KMS-11 (cell line): Measurements from ENCODE around the gene C2CD4A.

Source experiments
- H2AFZ ChIP-seq: fragments of 200-600 bp; sonication (generic); 2 replicates; pipeline ENCODE4 v1.6.1; 2016; ENCODE audit warnings: antibody characterized with exemption, mixed run types, low read depth
- H3K27ac ChIP-seq: fragments of 200-600 bp; sonication (generic); 2 replicates; pipeline ENCODE4 v1.6.1; 2016; ENCODE audit warnings: mild to moderate bottlenecking, mixed run types
- H3K27me3 ChIP-seq: fragments of 200-600 bp; sonication (generic); 2 replicates; pipeline ENCODE4 v1.6.1; 2017; ENCODE audit warnings: mild to moderate bottlenecking, low read depth, mixed run types, moderate library complexity; ENCODE audit not compliant: insufficient read depth
- H3K36me3 ChIP-seq: fragments of 200-600 bp; sonication (generic); 2 replicates; pipeline ENCODE4 v1.6.1; 2017; ENCODE audit warnings: mild to moderate bottlenecking, mixed run types; ENCODE audit not compliant: insufficient read depth
- H3K4me1 ChIP-seq: fragments of 200-600 bp; sonication (generic); 2 replicates; pipeline ENCODE4 v1.6.1; 2016; ENCODE audit warnings: mild to moderate bottlenecking, low read depth, mixed run types; ENCODE audit not compliant: poor library complexity, severe bottlenecking
- H3K4me2 ChIP-seq: fragments of 200-600 bp; sonication (generic); 2 replicates; pipeline ENCODE4 v1.7.0; 2016; ENCODE audit warnings: mild to moderate bottlenecking, mixed run types
- H3K4me3 ChIP-seq: fragments of 200-600 bp; sonication (generic); IDR thresholded peaks from 2 replicates; pipeline ENCODE4 v1.6.1; 2017; ENCODE audit warnings: low read depth, low read length, mixed read lengths; ENCODE audit not compliant: insufficient read depth
- H3K79me2 ChIP-seq: fragments of 200-600 bp; sonication (generic); 2 replicates; pipeline ENCODE4 v1.6.1; 2016; ENCODE audit warnings: low read depth, mixed run types; ENCODE audit not compliant: insufficient read depth
- H3K9ac ChIP-seq: fragments of 200-600 bp; sonication (generic); 2 replicates; pipeline ENCODE4 v1.6.1; 2016; ENCODE audit warnings: mild to moderate bottlenecking, mixed run types
- H4K20me1 ChIP-seq: fragments of 200-600 bp; sonication (generic); 2 replicates; pipeline ENCODE4 v1.6.1; 2016; ENCODE audit warnings: mild to moderate bottlenecking, mixed run types; ENCODE audit not compliant: insufficient read depth
- CTCF ChIP-seq: fragments of 200-600 bp; sonication (generic); conservative IDR thresholded peaks from 2 replicates; pipeline ENCODE4 v1.6.1; 2017; ENCODE audit warnings: low read depth, mild to moderate bottlenecking, antibody characterized with exemption, low read length, moderate library complexity, mixed read lengths

The C2CD4A gene

DNA sequence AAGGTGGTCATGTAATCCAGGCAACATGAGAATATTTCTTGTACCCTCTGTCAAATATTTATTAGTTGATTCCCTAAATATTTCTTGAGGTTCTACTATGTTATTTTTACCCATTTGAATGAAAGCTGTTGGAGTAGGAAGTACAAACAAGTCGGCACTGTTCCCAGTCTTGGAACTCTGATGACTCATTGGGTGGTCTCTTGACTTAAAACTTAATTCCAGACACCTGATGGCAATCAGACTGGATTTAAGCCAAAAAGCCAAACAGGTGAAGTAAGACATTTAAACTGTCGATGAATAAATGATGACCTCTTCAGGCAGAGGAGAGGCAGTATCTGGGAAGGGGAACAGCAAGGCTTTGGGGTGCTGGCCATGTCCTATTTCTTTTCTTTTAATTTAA lies 22.8 kb downstream of the C2CD4A start:
- Histone ChIP-seq H3K79me2 (no peaks in the 10 kb centered on the region), H3K4me1 (no peaks in the 10 kb centered on the region), H2AFZ (no peak overlapping the region), H3K4me3 (no peak overlapping the region), H4K20me1 (no peaks in the 10 kb centered on the region), H3K9ac (no peak overlapping the region), H3K27ac (no peak overlapping the region), H3K4me2 (no peak overlapping the region), H3K27me3 (no peaks in the 10 kb centered on the region), H3K36me3 (no peaks in the 10 kb centered on the region)
- no peak for TF ChIP-seq CTCF

DNA sequence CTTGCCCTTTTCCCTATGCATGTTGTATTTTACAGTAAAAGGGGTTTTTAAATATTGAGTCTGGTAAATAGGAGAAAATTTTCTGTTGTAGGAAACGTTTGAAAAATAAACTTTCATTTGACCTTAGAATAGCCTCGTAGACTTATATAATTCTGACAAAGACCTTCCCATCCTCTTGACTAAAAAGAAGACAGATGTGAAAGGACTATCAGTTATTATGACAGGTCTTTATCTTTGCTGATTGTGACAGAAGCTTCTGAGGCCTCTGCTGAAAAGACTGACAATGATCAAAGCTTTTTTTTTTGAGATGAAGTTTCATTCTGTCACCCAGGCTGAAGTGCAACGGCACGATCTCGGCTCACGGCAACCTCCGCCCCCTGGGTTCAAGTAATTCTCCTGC lies 24.2 kb downstream of the C2CD4A start:
- Histone ChIP-seq H3K4me2 (no peak overlapping the region), H3K27me3 (no peaks in the 10 kb centered on the region), H2AFZ (no peak overlapping the region), H3K27ac (no peak overlapping the region), H3K36me3 (no peaks in the 10 kb centered on the region), H4K20me1 (no peaks in the 10 kb centered on the region), H3K9ac (no peak overlapping the region), H3K4me3 (no peak overlapping the region), H3K4me1 (no peaks in the 10 kb centered on the region), H3K79me2 (no peaks in the 10 kb centered on the region)
- no peak for TF ChIP-seq CTCF

GRCh38 chr15:62093809-62094208 lies 27.0 kb downstream of the C2CD4A start:
- TF ChIP-seq CTCF: no peak
- Histone ChIP-seq H3K4me1 (no peaks in the 10 kb centered on the region), H3K27ac (no peak overlapping the region)

DNA sequence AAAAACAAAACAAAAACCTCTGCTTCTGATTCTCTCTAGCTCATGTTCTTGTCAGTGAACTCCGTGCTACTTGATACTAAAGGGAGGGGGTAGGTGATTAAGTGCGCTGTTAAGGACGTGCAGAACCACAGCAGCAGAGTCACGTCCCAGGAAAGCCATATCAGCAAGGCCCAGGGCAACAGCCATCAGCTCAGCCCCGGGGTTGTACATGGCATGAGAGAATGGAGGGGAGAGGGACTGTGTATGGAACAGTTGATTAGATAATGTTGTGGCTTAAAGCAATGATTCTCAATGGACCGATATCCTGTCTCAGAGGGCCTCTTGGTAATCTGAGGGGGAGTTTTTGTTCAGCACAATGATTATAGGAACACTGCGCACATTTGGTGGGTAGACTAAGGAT lies 27.6 kb downstream of the C2CD4A start:
- Histone ChIP-seq H3K4me3 (no peak overlapping the region), H3K79me2 (no peaks in the 10 kb centered on the region), H4K20me1 (no peaks in the 10 kb centered on the region), H3K27ac (no peak overlapping the region), H3K36me3 (no peaks in the 10 kb centered on the region), H2AFZ (no peak overlapping the region), H3K4me1 (no peaks in the 10 kb centered on the region), H3K4me2 (no peak overlapping the region), H3K9ac (no peak overlapping the region), H3K27me3 (no peaks in the 10 kb centered on the region)
- TF ChIP-seq CTCF: no peak

More at GRCh38 chr15:62093809-62094208, 27.0 kb downstream of the C2CD4A start:
- Histone ChIP-seq H3K36me3 (no peaks in the 10 kb centered on the region), H3K4me2 (no peak overlapping the region), H3K79me2 (no peaks in the 10 kb centered on the region), H3K27me3 (no peaks in the 10 kb centered on the region), H2AFZ (no peak overlapping the region), H3K4me3 (no peak overlapping the region), H4K20me1 (no peaks in the 10 kb centered on the region), H3K9ac (no peak overlapping the region)
